GM12873 (cell line): ENCODE measurements around the gene DNAH1.
A peak's percentile ranks its signal among the peaks of the same experiment; 100 is the strongest.

ENCODE experiments used
- TF ChIP-seq, protein P1 (sequence below): IDR thresholded peaks from 2 replicates; pipeline ENCODE4 v1.5.1; 2012; ENCODE audit warnings: low read depth, mild to moderate bottlenecking, moderate library complexity, low read length, control low read depth; ENCODE audit not compliant: insufficient read depth; ENCODE audit errors: missing control alignments

DNAH1 gene

DNA sequence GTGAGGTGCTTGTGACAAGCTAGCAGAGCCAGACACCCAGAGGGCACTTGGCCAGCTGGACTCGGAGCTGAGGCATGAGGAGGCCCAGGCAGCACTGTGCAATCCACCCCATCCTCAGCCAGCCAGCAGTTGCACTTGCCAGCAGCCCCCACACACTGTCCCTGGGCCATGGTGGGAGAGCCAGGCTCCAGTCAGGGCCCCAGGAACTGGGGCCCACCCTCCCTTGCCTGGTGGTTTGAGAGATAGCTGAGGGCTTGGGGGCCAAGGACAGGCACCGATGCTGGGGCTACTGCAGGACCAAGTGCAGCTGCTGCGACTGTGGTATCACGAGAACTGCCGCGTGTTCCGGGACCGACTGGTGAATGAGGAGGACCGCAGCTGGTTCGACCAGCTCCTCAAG, 63.5 kb downstream of the DNAH1 start:
- TF ChIP-seq, protein P1, sequence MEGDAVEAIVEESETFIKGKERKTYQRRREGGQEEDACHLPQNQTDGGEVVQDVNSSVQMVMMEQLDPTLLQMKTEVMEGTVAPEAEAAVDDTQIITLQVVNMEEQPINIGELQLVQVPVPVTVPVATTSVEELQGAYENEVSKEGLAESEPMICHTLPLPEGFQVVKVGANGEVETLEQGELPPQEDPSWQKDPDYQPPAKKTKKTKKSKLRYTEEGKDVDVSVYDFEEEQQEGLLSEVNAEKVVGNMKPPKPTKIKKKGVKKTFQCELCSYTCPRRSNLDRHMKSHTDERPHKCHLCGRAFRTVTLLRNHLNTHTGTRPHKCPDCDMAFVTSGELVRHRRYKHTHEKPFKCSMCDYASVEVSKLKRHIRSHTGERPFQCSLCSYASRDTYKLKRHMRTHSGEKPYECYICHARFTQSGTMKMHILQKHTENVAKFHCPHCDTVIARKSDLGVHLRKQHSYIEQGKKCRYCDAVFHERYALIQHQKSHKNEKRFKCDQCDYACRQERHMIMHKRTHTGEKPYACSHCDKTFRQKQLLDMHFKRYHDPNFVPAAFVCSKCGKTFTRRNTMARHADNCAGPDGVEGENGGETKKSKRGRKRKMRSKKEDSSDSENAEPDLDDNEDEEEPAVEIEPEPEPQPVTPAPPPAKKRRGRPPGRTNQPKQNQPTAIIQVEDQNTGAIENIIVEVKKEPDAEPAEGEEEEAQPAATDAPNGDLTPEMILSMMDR, result no peak

GRCh38 chr3:52380023-52380422, 63.9 kb downstream of the DNAH1 start:
- TF ChIP-seq, protein P1, result no peak

GRCh38 chr3:52381623-52382022, 65.5 kb downstream of the DNAH1 start:
- TF ChIP-seq, protein P1, result no peak

DNA sequence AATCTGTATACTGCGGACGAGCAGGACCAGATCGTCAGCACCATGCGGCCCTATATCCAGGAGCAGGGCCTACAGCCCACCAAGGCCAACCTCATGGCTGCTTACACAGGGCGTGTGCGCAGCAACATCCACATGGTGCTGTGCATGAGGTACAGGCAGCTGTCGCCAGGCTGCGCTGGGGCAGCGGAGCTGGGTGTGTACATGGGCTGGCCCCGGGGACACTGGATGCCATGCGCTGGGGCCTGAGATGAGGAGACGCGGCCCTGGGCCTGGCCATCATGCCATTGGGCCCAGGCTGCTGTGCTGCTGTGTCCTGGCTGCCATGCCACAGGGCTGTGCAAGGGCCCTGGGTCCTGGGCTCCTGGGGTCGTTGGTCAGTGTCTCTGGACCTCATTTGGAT, 67.3 kb downstream of the DNAH1 start:
- TF ChIP-seq, protein P1, result no peak

- TF ChIP-seq, protein P1, result no peak
These were observed 68.1 kb downstream of the DNAH1 start for GRCh38 chr3:52384019-52384761.

DNA sequence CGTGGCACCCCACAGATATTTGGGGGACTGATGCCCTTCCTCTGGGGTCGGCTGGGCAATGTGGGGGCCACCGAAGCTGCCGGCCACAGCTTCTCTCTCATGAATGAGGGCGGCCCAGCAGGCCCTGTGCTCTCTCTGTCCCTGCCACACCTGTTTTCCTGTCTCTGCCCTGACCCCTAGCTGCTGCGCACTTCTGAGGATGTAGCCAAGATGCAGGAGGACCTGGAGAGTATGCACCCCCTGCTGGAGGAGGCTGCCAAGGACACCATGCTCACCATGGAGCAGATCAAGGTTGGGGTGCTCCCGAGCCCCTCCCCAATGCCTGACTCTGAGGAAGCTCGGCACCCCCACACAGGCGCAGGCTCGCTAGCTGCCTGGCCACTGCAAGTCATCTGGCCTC, 69.0 kb downstream of the DNAH1 start:
- TF ChIP-seq, protein P1, result peak; percentile 74

- TF ChIP-seq, protein P1, result no peak
These were observed 71.4 kb downstream of the DNAH1 start for GRCh38 chr3:52387481-52387880.
